Vagina (tissue), 2 donors: ENCODE data around the gene GTF3C1. TPM values are rescaled to one million over a fixed set of nuclear protein-coding genes. Genes with fewer than 3 reads are reported as not detected.
"Not testable (repeated sequence)": the region's sequence is repeated elsewhere in the genome, so short reads cannot be mapped to it uniquely, and the experiment has no call there.

Experiments used
- DNase-seq, 2 donors: peaks; one replicate each; pipeline ENCODE4 v3.0.0-alpha.2; 2017; ENCODE audit errors: extremely low spot score in 2 of 2
- H3K27ac ChIP-seq: fragments of 200-600 bp; sonication (generic); one replicate; pipeline ENCODE4 v1.5.1; 2019
- H3K27me3 ChIP-seq: fragments of 200-600 bp; sonication (generic); one replicate; pipeline ENCODE4 v1.5.1; 2019
- H3K36me3 ChIP-seq, 2 donors: fragments of 200-600 bp; sonication (generic); one replicate each; pipeline ENCODE4 v1.5.1; 2017 to 2019
- H3K4me1 ChIP-seq: fragments of 200-600 bp; sonication (generic); one replicate; pipeline ENCODE4 v1.5.1; 2019
- H3K4me3 ChIP-seq, 2 donors: fragments of 200-600 bp; sonication (generic); 1 replicate in 1 of 2; 2 replicates in 1 of 2; pipeline ENCODE4 v1.5.1; 2016 to 2019
- H3K9me3 ChIP-seq: fragments of 200-600 bp; sonication (generic); one replicate; pipeline ENCODE4 v1.5.1; 2019
- CTCF ChIP-seq, 3 experiments: fragments of 450-650 bp in 2 of 3; fragments of 200-600 bp in 1 of 3; sonication (generic) in 1 of 3; IDR thresholded peaks; one replicate each; pipeline ENCODE4 v1.5.1; 2017 to 2019; ENCODE audit warnings: antibody characterized with exemption in 3 of 3, mild to moderate bottlenecking in 2 of 3, moderate library complexity in 2 of 3
- POLR2A ChIP-seq, 2 donors: fragments of 450-650 bp; IDR thresholded peaks; one replicate each; pipeline ENCODE4 v1.6.1; 2017; ENCODE audit warnings: antibody characterized with exemption in 2 of 2, mild to moderate bottlenecking in 2 of 2, moderate library complexity in 2 of 2
- POLR2AphosphoS5 ChIP-seq, 2 donors: sonication (generic); formaldehyde crosslinking; IDR thresholded peaks; one replicate each; pipeline ENCODE4 v1.9.0; 2017; ENCODE audit warnings: antibody characterized with exemption in 2 of 2, mild to moderate bottlenecking in 2 of 2, low read depth in 1 of 2; ENCODE audit not compliant: insufficient read depth in 1 of 2
- intact Hi-C: fragments of 100-400 bp; cut with DNase I; formaldehyde crosslinking; loops from one replicate; pipeline ENCODE4 v1.15.1; 2023
- total RNA-seq: library from RNA; depleted of rRNA; stranded (reverse); fragments of >200 nt; gene quantifications from one replicate; pipeline ENCODE4 v1.2.3, GENCODE V29; 2016

Gene GTF3C1
- total RNA-seq, 1 donor from 2014 or later, result 133 TPM

GRCh38 chr16:27439271-27440018 lies 110.3 kb downstream of the GTF3C1 start:
- TF ChIP-seq POLR2A (IDR thresholded peaks at IDR 0.05) (no peak), POLR2AphosphoS5 (IDR thresholded peaks at IDR 0.05; ENCODE audit: insufficient read depth in 1 of 2, low read depth in 1 of 2) (no peak), CTCF (IDR thresholded peaks at IDR 0.05) (no peak)
- H3K9me3 ChIP-seq, result peaks cover 4% of the 10 kb centered on the region
- no peak overlapping the region for H3K4me3 ChIP-seq
- no peaks in the 10 kb centered on the region for H3K4me1 ChIP-seq
- intact Hi-C loops, result no loop called here
- DNase-seq, result no peak
- H3K27ac ChIP-seq, result no peak overlapping the region
- no peaks in the 10 kb centered on the region for H3K27me3 ChIP-seq
- H3K36me3 ChIP-seq, result no peaks in the 10 kb centered on the region

GRCh38 chr16:27437946-27438345 lies 111.8 kb downstream of the GTF3C1 start:
- no peak overlapping the region for H3K4me3 ChIP-seq
- H3K36me3 ChIP-seq, result no peaks in the 10 kb centered on the region
- TF ChIP-seq CTCF (IDR thresholded peaks at IDR 0.05), result no peak
- no peak for TF ChIP-seq POLR2A (IDR thresholded peaks at IDR 0.05)
- no peak for TF ChIP-seq POLR2AphosphoS5 (IDR thresholded peaks at IDR 0.05; ENCODE audit: insufficient read depth in 1 of 2, low read depth in 1 of 2)
- no peak overlapping the region for H3K27ac ChIP-seq
- H3K9me3 ChIP-seq, result no peaks in the 10 kb centered on the region
- H3K4me1 ChIP-seq, result no peaks in the 10 kb centered on the region
- intact Hi-C loops, result no loop called here
- H3K27me3 ChIP-seq, result no peaks in the 10 kb centered on the region
- DNase-seq, result peak in 1 of 2 donors; percentile 47

GRCh38 chr16:27436921-27437650 lies 112.6 kb downstream of the GTF3C1 start:
- TF ChIP-seq POLR2A (IDR thresholded peaks at IDR 0.05), result no peak
- no peak for TF ChIP-seq POLR2AphosphoS5 (IDR thresholded peaks at IDR 0.05; ENCODE audit: insufficient read depth in 1 of 2, low read depth in 1 of 2)
- no peak for TF ChIP-seq CTCF (IDR thresholded peaks at IDR 0.05)
- peak; percentile 37 to 77 for DNase-seq
- intact Hi-C loops, result no loop called here

GRCh38 chr16:27436065-27436464 lies 113.6 kb downstream of the GTF3C1 start:
- H3K27ac ChIP-seq, result no peak overlapping the region
- no peaks in the 10 kb centered on the region for H3K9me3 ChIP-seq
- no peaks in the 10 kb centered on the region for H3K27me3 ChIP-seq
- H3K36me3 ChIP-seq, result no peaks in the 10 kb centered on the region
- no peak for TF ChIP-seq CTCF (IDR thresholded peaks at IDR 0.05)
- DNase-seq, result peak; percentile 42 to 72
- intact Hi-C loops, result no loop called here
- H3K4me3 ChIP-seq, result no peak overlapping the region
- no peaks in the 10 kb centered on the region for H3K4me1 ChIP-seq

More at GRCh38 chr16:27436921-27437650, 112.6 kb downstream of the GTF3C1 start:
- H3K27me3 ChIP-seq, result no peaks in the 10 kb centered on the region
- no peaks in the 10 kb centered on the region for H3K9me3 ChIP-seq
- H3K27ac ChIP-seq, result no peak overlapping the region
- H3K4me1 ChIP-seq, result no peaks in the 10 kb centered on the region
- H3K4me3 ChIP-seq, result no peak overlapping the region
- H3K36me3 ChIP-seq, result no peaks in the 10 kb centered on the region

GRCh38 chr16:27435146-27435545 lies 114.6 kb downstream of the GTF3C1 start:
- H3K36me3 ChIP-seq, H3K27ac ChIP-seq, H3K9me3 ChIP-seq, H3K27me3 ChIP-seq, H3K4me1 ChIP-seq, H3K4me3 ChIP-seq, intact Hi-C loops: not testable (repeated sequence)
- peak in 1 of 2 donors; percentile 28 for DNase-seq
